ENCODE data around the gene ANKRD16. TPM values are rescaled to one million over a fixed set of nuclear protein-coding genes. Genes with fewer than 3 reads are reported as not detected.
A peak's percentile ranks its signal among the peaks of the same experiment; 100 is the strongest.

Gene ANKRD16
- polyA plus RNA-seq, 1 experiment, result 5.9 TPM

GRCh38 chr10:5816170-5816569 is 73.5 kb downstream of the ANKRD16 start:
- CTCF ChIA-PET, result no interaction called here
- POLR2A ChIA-PET, result no interaction called here
- Histone ChIP-seq H3K9me3 (ENCODE audit: control insufficient read depth, insufficient read depth, low read length) (no peaks in the 10 kb centered on the region), H3K27me3 (ENCODE audit: control insufficient read depth, insufficient read depth, low read length) (no peaks in the 10 kb centered on the region), H3K4me3 (ENCODE audit: low read depth, low read length) (no peak overlapping the region), H3K27ac (ENCODE audit: low read depth, low read length) (no peak overlapping the region)
- TF ChIP-seq, protein P1, sequence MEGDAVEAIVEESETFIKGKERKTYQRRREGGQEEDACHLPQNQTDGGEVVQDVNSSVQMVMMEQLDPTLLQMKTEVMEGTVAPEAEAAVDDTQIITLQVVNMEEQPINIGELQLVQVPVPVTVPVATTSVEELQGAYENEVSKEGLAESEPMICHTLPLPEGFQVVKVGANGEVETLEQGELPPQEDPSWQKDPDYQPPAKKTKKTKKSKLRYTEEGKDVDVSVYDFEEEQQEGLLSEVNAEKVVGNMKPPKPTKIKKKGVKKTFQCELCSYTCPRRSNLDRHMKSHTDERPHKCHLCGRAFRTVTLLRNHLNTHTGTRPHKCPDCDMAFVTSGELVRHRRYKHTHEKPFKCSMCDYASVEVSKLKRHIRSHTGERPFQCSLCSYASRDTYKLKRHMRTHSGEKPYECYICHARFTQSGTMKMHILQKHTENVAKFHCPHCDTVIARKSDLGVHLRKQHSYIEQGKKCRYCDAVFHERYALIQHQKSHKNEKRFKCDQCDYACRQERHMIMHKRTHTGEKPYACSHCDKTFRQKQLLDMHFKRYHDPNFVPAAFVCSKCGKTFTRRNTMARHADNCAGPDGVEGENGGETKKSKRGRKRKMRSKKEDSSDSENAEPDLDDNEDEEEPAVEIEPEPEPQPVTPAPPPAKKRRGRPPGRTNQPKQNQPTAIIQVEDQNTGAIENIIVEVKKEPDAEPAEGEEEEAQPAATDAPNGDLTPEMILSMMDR (IDR thresholded peaks at IDR 0.05; ENCODE audit: low read depth, low read length), result no peak
- no peak for DNase-seq (ENCODE audit: low read depth, low spot score)

DNA sequence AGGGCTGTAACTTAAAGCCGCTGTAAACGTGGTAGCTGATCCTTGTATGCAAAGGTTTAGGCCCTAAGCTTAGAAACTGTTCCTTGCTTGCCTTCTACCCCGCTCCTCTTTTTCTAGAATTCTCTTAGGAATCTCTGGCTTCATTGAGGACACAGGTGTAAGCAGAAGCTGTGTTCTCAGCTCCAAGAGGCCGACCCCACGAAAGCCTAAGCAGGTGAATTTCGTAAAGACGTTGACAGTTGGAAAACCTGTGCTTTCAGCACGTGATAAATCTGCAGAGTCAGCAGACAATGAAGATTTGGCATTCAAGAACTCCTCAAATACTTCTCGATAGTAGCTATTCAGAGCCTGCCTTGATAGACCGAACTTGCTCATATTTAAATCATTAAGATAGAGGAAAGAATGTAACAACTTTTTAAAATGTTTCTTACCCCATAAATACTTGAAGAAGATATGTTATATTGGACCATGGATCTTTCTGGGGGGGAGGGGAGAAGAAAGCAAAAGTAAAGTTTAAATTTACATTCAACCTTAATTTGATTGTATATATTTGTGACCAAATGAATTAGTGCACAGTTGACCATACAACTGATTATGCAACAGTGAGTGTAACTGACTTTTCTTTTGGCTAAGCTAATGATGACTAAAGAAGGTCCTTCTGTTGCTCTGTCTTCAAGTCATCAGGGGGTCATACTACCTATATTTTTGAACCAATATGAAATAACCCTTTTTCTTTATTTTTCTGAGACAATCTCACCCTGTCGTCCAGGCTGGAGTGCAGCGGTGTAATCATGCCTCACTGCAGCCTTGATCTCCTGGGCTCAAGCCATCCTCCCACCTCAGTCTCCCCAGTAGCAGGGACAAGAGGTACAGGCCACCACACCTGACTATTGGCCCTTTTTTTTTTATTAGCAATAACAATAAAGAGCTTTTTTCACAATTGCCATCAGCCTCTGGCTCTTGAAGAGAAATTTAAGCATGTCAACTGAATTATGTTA is 75.3 kb downstream of the ANKRD16 start:
- CTCF ChIA-PET, result interaction anchor here (0.5 to 1.2 kb wide), 2 partner anchors 30 to 59 kb away, joined by 3 to 5 read pairs; no protein-coding TSS in a partner anchor
- Histone ChIP-seq H3K27me3 (ENCODE audit: control insufficient read depth, insufficient read depth, low read length) (no peaks in the 10 kb centered on the region), H3K9me3 (ENCODE audit: control insufficient read depth, insufficient read depth, low read length) (no peaks in the 10 kb centered on the region), H3K4me3 (ENCODE audit: low read depth, low read length) (peak overlapping the region; percentile 70), H3K27ac (ENCODE audit: low read depth, low read length) (peak overlapping the region; percentile 68)
- TF ChIP-seq, protein P1 (IDR thresholded peaks at IDR 0.05; ENCODE audit: low read depth, low read length), result no peak
- POLR2A ChIA-PET, result interaction anchor here (0.6 to 1.9 kb wide), 10 partner anchors 12 to 330 kb away, joined by 3 to 10 read pairs (median 4); partner anchors contain the start of genes ANKRD16, FBH1 and TASOR2
- DNase-seq (ENCODE audit: low read depth, low spot score), result no peak

DNA sequence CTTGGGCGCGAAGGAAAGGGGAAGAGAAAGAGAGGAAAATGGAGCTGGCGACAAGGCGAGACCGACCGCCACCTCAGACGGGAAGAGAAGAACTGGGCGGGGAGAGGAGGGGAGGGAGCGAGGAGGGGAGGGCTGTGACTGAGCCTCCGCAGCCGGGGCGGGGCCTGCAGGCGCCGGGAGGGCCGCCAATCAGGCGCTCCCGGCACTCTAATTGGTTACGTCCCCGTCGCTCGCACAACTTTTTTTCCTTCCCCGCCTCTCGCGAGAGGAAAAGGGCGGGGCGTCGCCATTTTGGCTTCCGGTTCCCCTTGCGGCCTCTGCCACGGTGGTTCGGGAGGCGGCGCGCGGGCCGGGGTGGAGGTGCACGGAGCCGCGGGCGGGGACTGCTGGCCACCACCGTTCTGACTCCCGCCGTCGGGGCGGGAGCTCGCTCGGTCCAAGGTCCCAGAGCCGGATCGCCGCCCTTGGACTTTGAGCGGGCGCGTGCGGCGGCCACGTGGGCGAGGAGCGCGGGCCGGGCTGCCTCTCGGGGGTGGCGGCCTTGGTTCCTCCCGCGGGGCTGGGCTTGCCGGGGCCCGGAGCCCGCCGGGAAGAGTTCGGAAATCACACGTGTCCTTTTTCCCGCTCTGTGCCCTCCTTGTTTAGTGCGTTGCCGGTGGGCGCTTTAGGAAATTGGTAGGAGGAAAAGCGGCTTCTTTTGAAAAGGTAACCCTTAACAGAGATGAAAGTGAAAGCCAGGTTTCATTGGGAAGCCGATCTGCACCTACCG is 76.2 kb downstream of the ANKRD16 start, which contains the start of gene GDI2:
TSS of gene GDI2 (minus strand) at position 94 of the 769 bp plus-strand sequence. CDS start 176 bp downstream, outside the sequence.
- DNase-seq (ENCODE audit: low read depth, low spot score), result peak; percentile 88
- ChIA-PET POLR2A (interaction anchor here (0.6 to 1.9 kb wide), 18 partner anchors 11 to 803 kb away, joined by 3 to 10 read pairs (median 4); partner anchors contain the start of genes ANKRD16, FBH1 and TASOR2), CTCF (interaction anchor here (0.6 to 1.2 kb wide), 2 partner anchors 59 to 121 kb away, joined by 5 read pairs; no protein-coding TSS in a partner anchor)
- H3K9me3 ChIP-seq (ENCODE audit: control insufficient read depth, insufficient read depth, low read length), result no peaks in the 10 kb centered on the region
- peak within 1 kb of the TSS; percentile 92 for H3K4me3 ChIP-seq (ENCODE audit: low read depth, low read length)
- TF ChIP-seq, protein P1 (IDR thresholded peaks at IDR 0.05; ENCODE audit: low read depth, low read length), result no peak
- H3K27ac ChIP-seq (ENCODE audit: low read depth, low read length), result peak within 1 kb of the TSS; percentile 82
- no peaks in the 10 kb centered on the region for H3K27me3 ChIP-seq (ENCODE audit: control insufficient read depth, insufficient read depth, low read length)

DNA sequence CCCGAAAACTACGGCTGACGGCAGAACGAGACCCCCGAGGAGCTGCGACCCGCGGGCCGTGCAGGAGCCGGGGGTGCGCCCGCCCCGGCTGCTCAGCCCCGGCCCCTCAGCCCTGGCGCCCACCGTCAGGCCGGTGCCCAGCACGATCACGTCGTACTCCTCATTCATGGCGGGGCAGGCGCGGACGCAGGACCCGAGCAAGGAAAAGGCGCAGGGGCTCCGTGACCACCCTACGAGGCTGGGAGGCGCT is 76.7 kb downstream of the ANKRD16 start:
- Histone ChIP-seq H3K27me3 (ENCODE audit: control insufficient read depth, insufficient read depth, low read length) (no peaks in the 10 kb centered on the region), H3K9me3 (ENCODE audit: control insufficient read depth, insufficient read depth, low read length) (no peaks in the 10 kb centered on the region), H3K27ac (ENCODE audit: low read depth, low read length) (peak overlapping the region; percentile 82), H3K4me3 (ENCODE audit: low read depth, low read length) (peak overlapping the region; percentile 92)
- TF ChIP-seq, protein P1 (IDR thresholded peaks at IDR 0.05; ENCODE audit: low read depth, low read length), result no peak
- no peak for DNase-seq (ENCODE audit: low read depth, low spot score)
- POLR2A ChIA-PET, result interaction anchor here (0.6 to 1.9 kb wide), 15 partner anchors 11 to 803 kb away, joined by 3 to 10 read pairs (median 4); partner anchors contain the start of genes ANKRD16, FBH1 and TASOR2
- CTCF ChIA-PET, result interaction anchor here (0.6 kb wide), 1 partner anchor 121 kb away, joined by 5 read pairs; no protein-coding TSS in a partner anchor

Measured in AG04450 (cell line).